Measurements from ENCODE around the gene TPST2. TPM values are rescaled to one million over a fixed set of nuclear protein-coding genes. Genes with fewer than 3 reads are reported as not detected.

TPST2 gene
- total RNA-seq, 1 experiment from 2014 or later = 7.0 TPM

- no TSS peak for BruUV-seq (replicated peaks)
- ChIA-PET CTCF (interaction anchor here (0.6 to 0.7 kb wide), 2 partner anchors 18 to 997 kb away, joined by 3 read pairs; no protein-coding TSS in a partner anchor), POLR2A (interaction anchor here (1.1 kb wide), 1 partner anchor 9 kb away, joined by 3 read pairs; the partner anchor contains the start of gene TPST2)
- no peaks in the 10 kb centered on the region for H3K27me3 Mint-ChIP-seq (ENCODE audit: insufficient read depth, unreplicated experiment)
- no peak for DNase-seq (ENCODE audit: unreplicated experiment)
- H3K4me3 Mint-ChIP-seq (ENCODE audit: unreplicated experiment) = no peak overlapping the region
- H3K36me3 Mint-ChIP-seq (ENCODE audit: insufficient read depth, unreplicated experiment) = no peaks in the 10 kb centered on the region
- intact Hi-C loops (cut with micrococcal nuclease) = no loop called here
- H3K9me3 Mint-ChIP-seq (ENCODE audit: unreplicated experiment) = no peaks in the 10 kb centered on the region
- H3K27ac Mint-ChIP-seq (ENCODE audit: low read depth, unreplicated experiment) = no peak overlapping the region
- TF ChIP-seq CTCF (IDR thresholded peaks at IDR 0.05; ENCODE audit: unreplicated experiment) = no peak
- peaks cover 18% of the 10 kb centered on the region for H3K4me1 Mint-ChIP-seq (ENCODE audit: insufficient read depth, unreplicated experiment)
Measured at GRCh38 chr22:26581026-26581425, 8.9 kb downstream of the TPST2 start.

GRCh38 chr22:26580240-26580962 lies 9.5 kb downstream of the TPST2 start:
- no peaks in the 10 kb centered on the region for H3K27me3 Mint-ChIP-seq (ENCODE audit: insufficient read depth, unreplicated experiment)

GRCh38 chr22:26579331-26579886 lies 10.5 kb downstream of the TPST2 start:
- H3K9me3 Mint-ChIP-seq (ENCODE audit: unreplicated experiment) = no peaks in the 10 kb centered on the region
- H3K27me3 Mint-ChIP-seq (ENCODE audit: insufficient read depth, unreplicated experiment) = no peaks in the 10 kb centered on the region
- H3K4me1 Mint-ChIP-seq (ENCODE audit: insufficient read depth, unreplicated experiment) = peaks cover 7% of the 10 kb centered on the region
- DNase-seq (ENCODE audit: unreplicated experiment) = no peak
- no peak overlapping the region for H3K27ac Mint-ChIP-seq (ENCODE audit: low read depth, unreplicated experiment)
- no peaks in the 10 kb centered on the region for H3K36me3 Mint-ChIP-seq (ENCODE audit: insufficient read depth, unreplicated experiment)
- no TSS peak for BruUV-seq (replicated peaks)
- ChIA-PET POLR2A (no interaction called here), CTCF (interaction anchor here (0.6 kb wide), 1 partner anchor 10 kb away, joined by 3 read pairs; the partner anchor contains the start of gene TPST2)
- TF ChIP-seq CTCF (IDR thresholded peaks at IDR 0.05; ENCODE audit: unreplicated experiment) = no peak
- H3K4me3 Mint-ChIP-seq (ENCODE audit: unreplicated experiment) = no peak overlapping the region
- intact Hi-C loops (cut with micrococcal nuclease) = no loop called here

More at GRCh38 chr22:26580240-26580962, 9.5 kb downstream of the TPST2 start:
- POLR2A ChIA-PET = no interaction called here
- Mint-ChIP-seq H3K27ac (ENCODE audit: low read depth, unreplicated experiment) (no peak overlapping the region), H3K4me3 (ENCODE audit: unreplicated experiment) (no peak overlapping the region), H3K9me3 (ENCODE audit: unreplicated experiment) (no peaks in the 10 kb centered on the region), H3K36me3 (ENCODE audit: insufficient read depth, unreplicated experiment) (no peaks in the 10 kb centered on the region), H3K4me1 (ENCODE audit: insufficient read depth, unreplicated experiment) (peaks cover 16% of the 10 kb centered on the region)
- no peak for DNase-seq (ENCODE audit: unreplicated experiment)
- CTCF ChIA-PET = interaction anchor here (0.6 kb wide), 1 partner anchor 9 kb away, joined by 3 read pairs; the partner anchor contains the start of gene TPST2
- BruUV-seq (replicated peaks) = no TSS peak
- intact Hi-C loops (cut with micrococcal nuclease) = no loop called here
- TF ChIP-seq CTCF (IDR thresholded peaks at IDR 0.05; ENCODE audit: unreplicated experiment) = no peak

GRCh38 chr22:26577081-26577480 lies 12.9 kb downstream of the TPST2 start:
- BruUV-seq (replicated peaks) = no TSS peak
- H3K9me3 Mint-ChIP-seq (ENCODE audit: unreplicated experiment) = no peaks in the 10 kb centered on the region
- POLR2A ChIA-PET = no interaction called here
- CTCF ChIA-PET = no interaction called here
- no peak overlapping the region for H3K27ac Mint-ChIP-seq (ENCODE audit: low read depth, unreplicated experiment)
- peaks cover 6% of the 10 kb centered on the region for H3K36me3 Mint-ChIP-seq (ENCODE audit: insufficient read depth, unreplicated experiment)
- no peaks in the 10 kb centered on the region for H3K27me3 Mint-ChIP-seq (ENCODE audit: insufficient read depth, unreplicated experiment)
- DNase-seq (ENCODE audit: unreplicated experiment) = no peak
- H3K4me3 Mint-ChIP-seq (ENCODE audit: unreplicated experiment) = no peak overlapping the region
- no peaks in the 10 kb centered on the region for H3K4me1 Mint-ChIP-seq (ENCODE audit: insufficient read depth, unreplicated experiment)
- intact Hi-C loops (cut with micrococcal nuclease) = no loop called here
- TF ChIP-seq CTCF (IDR thresholded peaks at IDR 0.05; ENCODE audit: unreplicated experiment) = no peak
